ENCODE measurements around the gene TXNRD1. TPM values are rescaled to one million over a fixed set of nuclear protein-coding genes. Genes with fewer than 3 reads are reported as not detected.
A peak's percentile ranks its signal among the peaks of the same experiment; 100 is the strongest.
"Not testable (repeated sequence)": the region's sequence is repeated elsewhere in the genome, so short reads cannot be mapped to it uniquely, and the experiment has no call there.

Gene TXNRD1
- total RNA-seq = 121 TPM
- long read RNA-seq, transcript TXNRD1-205 (15 exons, 3,930 nt) = major isoform, 33 of 104 reads
- long read RNA-seq, partial matches to known transcripts = 43 of 104 reads
- long read RNA-seq, other reads (novel, unspliced or antisense) = 21 of 104 reads

DNA sequence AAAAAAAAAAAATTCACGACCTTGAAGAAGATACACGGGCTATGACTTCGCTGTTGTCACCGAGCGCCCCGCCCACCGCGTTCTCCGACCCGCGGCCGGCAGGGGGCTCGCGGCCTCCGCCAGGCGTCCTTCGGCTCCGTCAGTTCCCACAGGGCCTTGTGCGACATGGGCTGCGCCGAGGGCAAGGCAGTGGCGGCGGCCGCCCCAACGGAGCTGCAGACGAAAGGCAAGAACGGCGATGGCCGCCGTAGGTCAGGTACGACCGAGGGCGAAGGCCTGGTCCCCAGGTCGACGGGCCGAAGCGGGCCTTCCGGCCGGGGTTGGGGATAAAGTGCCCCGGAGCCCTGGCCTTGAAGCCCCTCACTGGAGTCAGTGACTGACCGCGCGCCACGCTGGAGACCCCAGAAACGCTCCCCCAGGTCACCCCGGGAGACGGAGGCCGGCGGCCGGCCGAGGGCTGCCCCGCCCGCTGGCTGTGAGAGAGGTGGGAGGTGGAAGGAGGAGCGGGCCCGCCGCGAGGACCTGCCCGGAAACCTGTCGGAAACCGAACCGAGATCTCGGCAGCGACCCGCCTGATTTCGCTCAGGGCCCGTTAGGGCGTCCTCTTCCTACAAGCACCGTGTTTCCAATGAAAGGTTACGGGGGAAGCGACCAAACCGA is at the start of gene TXNRD1:
TSS of gene TXNRD1 (plus strand) at position 142 of the 660 bp plus-strand sequence. CDS start at position 166, 24 bp downstream.
- DNase-seq (ENCODE audit: low spot score) = peak; percentile 93
- intact Hi-C loops (cut with DNase I) = loop anchor here (5.0 kb wide), 2 partner anchors 33 to 87 kb away; partner anchors contain the start of gene EID3

DNA sequence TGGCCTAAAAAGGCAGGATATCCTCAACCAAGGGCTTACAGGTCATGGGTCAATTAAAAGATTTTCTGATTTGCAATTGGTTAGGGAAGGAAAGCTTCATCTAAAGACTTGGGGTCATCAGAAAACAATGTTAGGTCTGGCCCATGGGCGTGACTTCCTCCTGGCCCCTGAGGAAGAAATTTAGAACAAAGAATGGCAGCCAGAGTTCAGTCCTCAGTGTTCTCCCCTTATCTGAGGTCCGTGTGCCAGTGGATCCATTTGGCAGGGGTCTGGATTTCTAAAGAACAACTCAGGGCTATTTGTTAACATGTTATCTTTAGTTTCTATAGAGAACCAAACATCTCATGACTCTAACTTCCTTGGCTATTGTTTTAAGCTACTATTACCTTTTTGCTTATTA is 49.8 kb upstream of the TXNRD1 start:
- intact Hi-C loops (cut with DNase I) = no loop called here
- DNase-seq (ENCODE audit: low spot score) = no peak

DNA sequence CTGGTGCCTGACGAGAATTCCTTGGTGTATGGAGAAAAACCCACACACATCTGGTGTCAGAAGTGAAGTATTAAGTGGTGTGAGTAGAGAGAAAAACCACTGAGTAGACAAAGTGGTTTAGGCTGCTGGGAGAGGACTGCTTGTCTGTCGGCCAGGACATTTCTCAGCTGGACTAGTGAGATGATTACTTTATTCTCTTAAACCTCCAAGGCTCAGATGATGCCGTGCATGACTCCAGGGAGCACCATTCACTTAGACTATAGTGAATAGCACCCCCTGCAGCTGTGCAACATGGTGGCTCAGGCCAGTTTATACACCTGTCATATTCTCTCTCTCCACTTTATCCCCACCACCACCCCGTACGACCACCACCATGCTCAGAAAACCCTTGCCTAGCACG is 49.1 kb upstream of the TXNRD1 start:
- DNase-seq (ENCODE audit: low spot score) = no peak
- intact Hi-C loops (cut with DNase I) = no loop called here

DNA sequence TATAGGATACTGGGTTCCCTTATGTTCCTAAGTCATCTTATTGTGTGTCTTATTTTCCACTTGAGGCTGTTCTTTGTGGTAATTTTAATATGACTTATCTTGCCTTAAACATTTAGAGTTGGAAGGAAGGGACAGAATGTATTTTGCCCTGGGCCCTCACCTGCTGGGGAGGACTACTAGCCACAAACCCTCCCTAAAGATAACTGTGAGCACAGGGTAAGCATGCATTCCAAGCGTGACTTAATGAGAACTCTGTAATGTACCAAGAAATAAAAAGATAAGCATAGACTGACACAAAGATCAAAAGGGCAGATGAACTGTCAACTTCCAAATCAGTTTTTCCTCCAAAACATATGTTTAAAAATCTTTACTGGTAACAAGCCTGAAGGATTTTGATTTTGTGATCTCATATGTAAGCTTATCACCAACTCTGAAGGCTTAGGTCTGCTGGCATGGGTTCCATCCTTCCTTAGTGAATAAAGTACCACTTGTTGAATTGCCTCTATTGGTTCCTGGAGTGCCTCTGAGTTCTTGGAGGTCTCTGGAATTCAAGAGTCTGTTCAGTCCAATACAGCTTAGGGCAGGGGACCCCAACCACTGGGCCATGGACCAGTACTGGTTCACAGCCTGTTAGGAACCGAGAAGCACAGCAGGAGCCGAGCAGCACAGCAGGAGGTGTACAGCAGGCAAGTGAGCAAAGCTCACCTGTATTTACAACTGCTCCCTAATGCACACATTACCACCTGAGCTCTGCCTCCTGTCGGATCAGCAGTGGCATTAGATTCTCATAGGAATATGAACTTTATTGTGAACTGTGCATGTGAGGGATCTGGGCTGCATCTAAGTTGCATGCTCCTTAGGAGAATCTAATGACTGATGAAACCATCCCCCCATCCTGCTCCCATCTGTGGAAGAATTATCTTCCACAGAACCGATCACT is 47.8 kb upstream of the TXNRD1 start:
- DNase-seq (ENCODE audit: low spot score) = no peak
- intact Hi-C loops (cut with DNase I) = no loop called here

DNA sequence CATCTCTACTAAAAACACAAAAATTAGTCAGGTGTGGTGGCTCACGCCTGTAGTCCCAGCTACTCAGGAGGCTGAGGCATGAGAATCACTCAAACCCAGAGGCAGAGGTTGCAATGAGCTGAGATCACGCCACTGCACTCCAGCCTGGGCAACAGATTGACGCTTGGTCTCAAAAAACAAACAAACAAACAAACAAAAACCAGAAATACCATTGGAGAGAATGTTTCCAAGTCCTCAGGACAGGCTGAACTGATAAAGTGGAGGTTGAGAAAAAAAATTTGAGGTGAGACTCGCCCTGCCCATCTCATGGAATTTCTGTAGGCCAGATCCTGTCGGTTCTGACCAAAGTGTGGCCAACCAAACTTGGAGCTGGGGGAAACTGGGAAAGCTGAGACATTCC is 47.0 kb upstream of the TXNRD1 start:
- intact Hi-C loops (cut with DNase I) = no loop called here
- no peak for DNase-seq (ENCODE audit: low spot score)

DNA sequence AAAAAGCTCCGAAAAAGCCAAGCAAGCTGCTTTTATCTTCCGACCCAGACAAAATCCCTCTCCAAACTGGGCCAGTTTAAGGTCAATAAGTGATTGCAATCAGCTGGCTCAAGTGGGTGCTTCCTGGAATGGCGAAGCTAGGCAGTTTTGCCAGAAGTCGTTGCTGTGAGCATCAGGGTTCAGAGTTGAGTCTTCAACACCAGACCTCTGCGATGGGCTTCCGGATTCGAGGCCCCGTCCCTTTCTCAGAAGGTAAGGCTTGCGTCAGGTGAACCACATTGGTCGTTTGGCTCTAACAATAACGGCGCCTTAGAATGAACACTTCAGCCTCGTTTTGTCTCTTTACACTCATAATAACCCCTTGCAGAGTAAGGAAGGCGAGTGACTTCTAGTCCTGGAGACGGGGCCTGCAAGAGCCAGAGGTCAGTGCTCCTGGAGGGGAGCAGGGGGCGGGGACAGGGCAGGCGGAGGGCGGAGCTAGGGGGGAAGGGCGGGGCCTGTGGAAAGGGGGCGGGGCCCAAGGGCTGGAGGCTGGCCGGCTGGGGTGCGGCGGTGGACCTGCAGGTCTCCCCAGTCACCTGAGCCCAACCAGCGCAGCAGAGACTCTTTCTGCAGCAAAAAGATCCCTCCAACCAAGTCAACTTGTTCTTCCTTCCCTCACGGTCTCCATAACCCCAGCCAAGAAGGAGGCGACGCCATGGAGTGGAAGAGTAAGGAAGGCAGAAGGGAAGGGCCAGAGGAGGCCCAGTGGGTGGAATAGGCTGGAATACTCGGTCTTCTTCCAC is 43.6 kb upstream of the TXNRD1 start:
- intact Hi-C loops (cut with DNase I) = no loop called here
- DNase-seq (ENCODE audit: low spot score) = no peak

DNA sequence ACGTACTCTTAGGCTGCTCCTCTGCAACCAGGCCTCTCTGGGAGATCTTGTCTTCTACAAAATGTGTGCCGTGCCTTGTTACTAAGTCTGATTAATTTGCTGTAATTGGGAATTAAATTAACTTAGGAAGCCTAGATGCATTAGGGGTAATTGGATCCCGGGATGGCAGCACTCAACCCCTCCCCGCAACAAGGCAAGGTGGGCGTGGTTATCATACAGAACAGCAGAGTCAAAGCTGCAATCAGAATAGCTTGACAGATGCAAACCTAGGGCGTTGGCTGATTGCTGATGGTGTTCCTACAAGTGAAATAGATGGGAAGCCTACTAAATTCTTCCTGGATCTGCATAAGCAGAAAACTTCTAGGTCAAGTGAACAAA is 43.0 kb upstream of the TXNRD1 start:
- DNase-seq (ENCODE audit: low spot score) = no peak
- intact Hi-C loops (cut with DNase I) = no loop called here

DNA sequence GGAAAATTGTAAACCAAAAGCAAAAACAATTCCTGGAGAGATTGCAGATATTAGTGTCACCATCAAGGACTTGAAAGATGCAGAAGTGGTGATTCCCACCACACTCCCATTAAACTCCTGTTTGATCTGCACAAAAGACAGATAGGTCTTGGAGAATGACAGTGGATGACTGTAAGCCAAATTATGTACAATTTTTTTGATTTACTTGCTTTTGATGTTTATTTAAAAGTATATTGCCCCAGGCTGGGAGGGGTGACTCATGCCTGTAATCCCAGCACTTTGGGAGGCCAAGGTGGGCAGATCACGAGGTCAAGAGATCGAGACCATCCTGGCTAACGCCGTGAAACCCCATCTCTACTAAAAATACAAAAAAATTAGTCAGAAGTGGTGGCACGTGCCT is 41.8 kb upstream of the TXNRD1 start:
- DNase-seq (ENCODE audit: low spot score); intact Hi-C loops (cut with DNase I): not testable (repeated sequence)

DNA sequence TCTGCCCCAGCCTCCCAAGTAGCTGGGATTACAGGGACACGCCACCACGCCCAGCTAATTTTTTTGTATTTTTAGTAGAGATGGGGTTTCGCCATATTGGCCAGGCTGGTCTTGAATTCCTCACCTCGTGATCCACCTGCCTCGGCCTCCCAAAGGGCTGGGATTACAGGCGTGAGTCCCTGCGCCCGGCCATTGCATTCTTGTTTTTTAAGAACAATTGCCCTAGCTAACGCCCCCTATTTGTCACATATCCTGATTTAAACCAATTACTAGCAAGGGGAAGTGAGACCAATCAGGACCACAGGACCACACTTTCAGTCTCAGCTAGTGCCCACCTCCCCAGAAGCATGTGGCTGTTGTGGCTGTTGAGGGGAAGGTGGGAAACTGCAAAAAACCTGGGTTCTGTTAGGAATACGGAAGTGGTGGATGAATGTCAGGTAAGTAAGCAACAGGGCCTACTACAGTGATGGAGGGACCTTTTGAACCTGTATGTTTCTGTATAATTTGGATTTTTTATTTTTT is 39.8 kb upstream of the TXNRD1 start:
- no peak for DNase-seq (ENCODE audit: low spot score)
- intact Hi-C loops (cut with DNase I) = no loop called here

DNA sequence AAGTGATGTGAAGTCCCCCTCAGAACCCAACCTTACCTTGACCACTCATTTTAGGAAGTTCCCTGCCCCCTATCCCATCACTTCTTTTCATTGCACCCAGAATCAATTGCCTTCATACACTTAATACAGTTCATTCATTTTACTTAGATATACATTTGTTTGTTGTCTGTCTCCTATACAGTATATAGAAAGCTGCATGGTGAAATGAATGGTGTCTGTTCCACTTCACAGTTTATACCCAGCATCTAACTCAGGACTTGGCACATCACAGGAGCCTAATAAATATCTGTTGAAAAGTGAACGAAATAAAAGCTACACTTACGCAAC is 38.3 kb upstream of the TXNRD1 start:
- no peak for DNase-seq (ENCODE audit: low spot score)
- intact Hi-C loops (cut with DNase I) = no loop called here

DNA sequence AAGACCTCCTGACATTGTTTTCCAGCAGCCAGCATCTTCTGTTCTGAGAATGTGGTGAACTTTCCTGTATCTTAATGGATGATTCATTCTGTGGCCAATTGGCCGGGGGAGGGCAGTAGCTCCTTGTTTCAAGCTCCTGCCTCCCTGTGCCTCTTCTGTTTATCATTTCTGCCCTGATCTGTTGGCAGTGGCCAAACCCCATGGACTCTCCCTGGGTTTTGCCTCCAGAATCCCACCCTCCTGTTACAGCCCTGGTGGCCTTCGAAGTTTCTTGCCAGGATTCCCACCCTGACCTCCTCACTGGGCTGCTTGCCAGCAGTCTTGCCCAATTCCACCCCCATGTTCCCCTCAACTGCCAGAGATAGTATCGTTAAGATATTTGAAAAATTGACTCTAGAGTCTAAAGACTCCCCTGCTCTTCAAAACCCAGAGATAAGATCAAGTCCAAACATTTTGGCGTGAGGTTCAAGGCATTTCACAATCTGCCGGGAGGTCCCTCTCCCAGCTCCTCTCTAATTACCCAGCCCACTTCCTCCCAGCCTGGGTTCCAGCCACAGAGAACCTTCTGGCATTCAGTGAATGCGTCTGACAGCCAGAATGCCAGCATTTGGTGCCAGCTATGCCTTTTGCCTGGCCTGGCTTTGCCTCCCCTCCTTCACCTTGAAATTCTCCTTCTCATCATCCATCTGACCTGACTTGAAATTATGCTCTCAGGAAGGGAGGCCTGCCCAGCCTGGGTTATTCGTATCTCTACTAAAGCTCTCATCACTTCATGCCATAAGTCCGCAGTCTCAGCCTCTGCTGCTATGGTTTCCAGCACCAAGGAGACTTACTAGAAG is 37.7 kb upstream of the TXNRD1 start:
- no peak for DNase-seq (ENCODE audit: low spot score)
- intact Hi-C loops (cut with DNase I) = no loop called here

DNA sequence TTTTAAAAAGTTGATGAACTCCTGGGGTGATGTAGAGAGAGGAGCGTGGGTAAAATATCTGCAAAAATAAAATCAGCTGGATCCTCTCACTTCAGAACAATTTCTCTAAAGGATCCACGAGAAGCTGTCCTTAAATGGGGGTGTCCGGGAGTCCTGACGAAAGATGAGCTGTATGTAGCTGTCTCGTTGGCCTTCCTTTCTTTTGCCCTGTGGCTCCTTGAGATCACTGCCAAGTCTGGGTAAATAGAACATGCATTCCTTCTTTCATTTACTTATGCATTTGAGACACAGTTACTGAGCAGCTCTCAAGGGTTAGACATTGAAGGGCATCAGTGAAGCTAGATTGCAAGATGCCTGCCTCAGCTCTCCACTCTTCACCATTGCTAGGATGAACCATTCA is 35.2 kb upstream of the TXNRD1 start:
- intact Hi-C loops (cut with DNase I) = loop anchor here (5.0 kb wide), 1 partner anchor 37 kb away; the partner anchor contains the start of gene TXNRD1
- DNase-seq (ENCODE audit: low spot score) = no peak

DNA sequence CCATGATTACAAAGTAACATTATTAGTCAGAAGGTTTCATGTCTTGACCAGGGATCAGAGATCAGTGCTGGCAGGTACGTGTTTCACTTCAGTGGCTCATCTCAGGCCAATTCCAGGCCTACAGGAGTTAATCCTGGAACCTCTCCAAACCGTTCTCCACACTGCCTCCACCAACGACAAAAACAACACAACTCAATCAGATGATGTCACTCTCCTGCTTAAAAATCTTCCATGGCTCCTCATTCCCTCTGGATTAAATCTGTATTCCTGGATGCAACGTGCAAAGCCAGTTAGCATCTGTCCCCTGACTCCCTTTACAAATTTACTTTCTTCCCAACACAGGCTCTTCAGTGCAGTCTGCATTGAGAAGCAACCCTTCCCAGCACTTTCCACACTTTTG is 34.3 kb upstream of the TXNRD1 start:
- DNase-seq (ENCODE audit: low spot score) = no peak
- intact Hi-C loops (cut with DNase I) = loop anchor here (5.0 kb wide), 1 partner anchor 36 kb away; the partner anchor contains the start of gene TXNRD1

DNA sequence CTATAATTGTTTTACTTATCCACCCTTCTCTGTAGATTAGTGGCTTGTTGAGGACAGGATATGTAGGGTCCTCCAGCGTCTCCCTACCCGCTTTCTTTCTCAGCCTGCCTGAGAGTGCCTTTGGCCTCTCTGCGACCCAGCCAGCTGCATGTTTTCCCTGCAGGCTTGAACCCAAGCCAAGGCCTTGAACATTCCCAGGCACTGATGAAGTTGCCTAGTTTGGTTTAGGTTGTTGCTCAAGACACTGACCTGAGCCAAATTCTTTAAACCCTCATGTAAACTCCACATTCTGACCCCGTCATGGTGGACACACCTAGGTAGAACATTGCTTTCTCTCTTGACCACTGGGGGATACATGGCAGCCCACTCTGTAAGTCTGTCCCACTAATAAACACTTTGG is 33.4 kb upstream of the TXNRD1 start:
- intact Hi-C loops (cut with DNase I) = loop anchor here (5.0 kb wide), 1 partner anchor 35 kb away; the partner anchor contains the start of gene TXNRD1
- no peak for DNase-seq (ENCODE audit: low spot score)

DNA sequence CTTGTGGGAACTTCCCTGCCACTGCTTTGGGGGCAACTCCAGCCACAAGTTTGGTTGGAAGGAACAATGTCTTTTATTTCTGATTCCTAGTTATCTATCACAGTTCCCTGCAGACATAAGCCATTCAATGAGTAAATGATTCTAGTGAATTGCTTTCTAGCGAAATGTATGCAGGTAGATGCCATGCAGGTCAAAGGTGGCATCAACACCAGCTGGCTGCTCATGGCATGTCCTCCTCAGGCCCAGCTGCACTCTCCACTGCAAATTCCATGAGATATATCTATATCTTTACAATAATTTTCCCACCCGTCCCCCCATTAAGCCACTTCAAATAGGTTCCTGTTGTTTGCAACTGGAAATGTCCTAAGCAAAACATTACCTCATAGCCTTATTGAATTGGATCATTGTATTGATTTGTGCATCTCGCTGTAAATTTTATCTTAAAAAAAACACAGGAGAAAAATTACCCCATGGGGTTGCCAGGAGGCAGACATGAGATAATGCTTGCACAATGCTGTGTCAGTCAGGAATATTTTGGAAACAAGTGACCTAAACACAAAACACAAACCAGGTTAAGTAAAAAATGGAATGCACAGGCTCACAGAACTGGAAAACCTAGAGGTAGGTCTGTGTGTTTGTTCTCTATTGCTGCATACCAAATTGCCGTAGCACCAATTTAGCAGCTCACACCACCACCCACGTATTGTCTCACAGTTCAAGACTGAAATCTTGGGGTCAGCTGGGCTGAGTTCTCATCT is 32.8 kb upstream of the TXNRD1 start:
- DNase-seq (ENCODE audit: low spot score) = no peak
- intact Hi-C loops (cut with DNase I) = loop anchor here (5.0 kb wide), 1 partner anchor 35 kb away; the partner anchor contains the start of gene TXNRD1

DNA sequence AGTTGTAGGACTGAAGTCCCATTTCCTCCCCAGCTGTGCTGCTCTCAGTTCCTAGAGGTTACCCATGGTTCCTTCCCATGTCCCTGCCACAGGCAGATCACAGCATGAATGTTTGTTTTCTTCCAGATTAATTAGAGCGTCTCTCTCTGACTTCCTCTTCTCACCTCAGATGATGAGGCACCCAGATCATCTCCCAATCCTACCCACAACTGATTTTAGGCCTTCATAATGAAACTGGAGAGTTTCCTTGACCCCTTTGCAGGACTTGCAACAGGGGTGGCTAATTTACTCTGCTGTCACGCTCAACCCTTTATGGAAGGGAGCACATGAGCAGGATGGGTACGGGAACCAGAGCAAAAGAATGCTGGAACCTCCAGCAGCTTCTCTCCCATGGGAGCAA is 32.1 kb upstream of the TXNRD1 start:
- intact Hi-C loops (cut with DNase I) = loop anchor here (5.0 kb wide), 1 partner anchor 34 kb away; the partner anchor contains the start of gene TXNRD1
- DNase-seq (ENCODE audit: low spot score) = no peak

DNA sequence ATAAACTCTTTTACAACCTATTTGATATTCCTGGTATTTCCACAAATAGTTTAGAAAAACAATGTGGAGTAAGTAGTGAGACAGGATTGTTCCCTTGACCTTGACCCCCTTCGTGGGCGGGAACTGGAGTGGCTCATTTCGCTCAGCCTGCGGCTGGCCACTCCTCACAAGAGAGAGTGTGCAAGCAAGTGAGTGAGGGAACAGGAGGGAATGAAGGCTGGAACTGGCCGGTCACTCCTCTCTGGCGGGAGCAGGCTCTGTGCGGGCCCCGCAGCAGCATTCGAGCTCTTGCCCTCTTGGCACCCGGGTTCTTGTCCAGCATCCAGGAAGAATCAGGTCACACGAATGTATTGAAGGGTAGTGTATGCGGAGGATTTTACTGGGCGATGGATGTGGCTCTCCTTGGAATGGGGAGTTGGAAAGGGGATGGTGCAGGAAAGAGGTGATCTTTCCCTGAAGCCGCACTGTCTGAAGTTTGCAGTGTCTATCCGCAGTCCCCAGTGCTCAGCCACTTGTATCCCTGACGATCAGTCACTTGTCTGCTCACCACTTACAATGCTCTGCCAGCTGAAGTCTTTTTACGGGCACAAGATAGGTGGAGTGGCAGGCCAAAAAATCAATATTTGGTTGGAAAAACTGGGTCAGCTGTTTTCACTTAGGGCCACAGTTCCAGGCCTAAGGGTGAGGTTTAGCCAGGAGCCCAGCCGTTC is 28.0 kb upstream of the TXNRD1 start:
- no peak for DNase-seq (ENCODE audit: low spot score)
- intact Hi-C loops (cut with DNase I) = no loop called here

Measured in cardiac septum (tissue), 1 donor.